ENCODE measurements around the gene AKR1B15.

- TF ChIP-seq, protein P1, sequence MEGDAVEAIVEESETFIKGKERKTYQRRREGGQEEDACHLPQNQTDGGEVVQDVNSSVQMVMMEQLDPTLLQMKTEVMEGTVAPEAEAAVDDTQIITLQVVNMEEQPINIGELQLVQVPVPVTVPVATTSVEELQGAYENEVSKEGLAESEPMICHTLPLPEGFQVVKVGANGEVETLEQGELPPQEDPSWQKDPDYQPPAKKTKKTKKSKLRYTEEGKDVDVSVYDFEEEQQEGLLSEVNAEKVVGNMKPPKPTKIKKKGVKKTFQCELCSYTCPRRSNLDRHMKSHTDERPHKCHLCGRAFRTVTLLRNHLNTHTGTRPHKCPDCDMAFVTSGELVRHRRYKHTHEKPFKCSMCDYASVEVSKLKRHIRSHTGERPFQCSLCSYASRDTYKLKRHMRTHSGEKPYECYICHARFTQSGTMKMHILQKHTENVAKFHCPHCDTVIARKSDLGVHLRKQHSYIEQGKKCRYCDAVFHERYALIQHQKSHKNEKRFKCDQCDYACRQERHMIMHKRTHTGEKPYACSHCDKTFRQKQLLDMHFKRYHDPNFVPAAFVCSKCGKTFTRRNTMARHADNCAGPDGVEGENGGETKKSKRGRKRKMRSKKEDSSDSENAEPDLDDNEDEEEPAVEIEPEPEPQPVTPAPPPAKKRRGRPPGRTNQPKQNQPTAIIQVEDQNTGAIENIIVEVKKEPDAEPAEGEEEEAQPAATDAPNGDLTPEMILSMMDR (IDR thresholded peaks at IDR 0.05; ENCODE audit: extremely low read depth in 1 of 2, insufficient read depth in 1 of 2, low read depth in 1 of 2, low read length in 2 of 2), result no peak
- TF ChIP-seq EZH2 (IDR thresholded peaks at IDR 0.05; ENCODE audit: borderline replicate concordance, low read depth, low read length, severe bottlenecking) (no peak), POLR2A (IDR thresholded peaks at IDR 0.05; ENCODE audit: low read depth, low read length) (no peak), POLR2AphosphoS5 (IDR thresholded peaks at IDR 0.05; ENCODE audit: insufficient read depth, low read depth, low read length) (no peak), GATA2 (IDR thresholded peaks at IDR 0.05; ENCODE audit: insufficient read depth, insufficient read length, low read depth, low read length) (no peak), FOS (IDR thresholded peaks at IDR 0.05; ENCODE audit: borderline replicate concordance, insufficient read depth, low read length) (no peak), MAX (IDR thresholded peaks at IDR 0.05; ENCODE audit: insufficient read depth, insufficient read length) (no peak), MYC (IDR thresholded peaks at IDR 0.05; ENCODE audit: low read depth, low read length) (no peak), JUN (IDR thresholded peaks at IDR 0.05; ENCODE audit: borderline replicate concordance, insufficient read depth, insufficient read length, low read depth) (no peak)
Measured at GRCh38 chr7:134594877-134595276, 46.0 kb downstream of the AKR1B15 start.
